Stimulated activated CD4-positive, alpha-beta T cell treated with anti-CD3 and anti-CD28 coated beads, Interleukin-4, amount 100 ng/mL, for 48 hours (primary cell): ENCODE measurements around the gene SWT1.
"Not testable (repeated sequence)": the region's sequence is repeated elsewhere in the genome, so short reads cannot be mapped to it uniquely, and the experiment has no call there.

Experiments
- DNase-seq, 2 donors: peaks; one replicate each; pipeline ENCODE4 v3.0.0-alpha.2; 2020; ENCODE audit warnings: low read depth in 2 of 2

Gene SWT1

DNA sequence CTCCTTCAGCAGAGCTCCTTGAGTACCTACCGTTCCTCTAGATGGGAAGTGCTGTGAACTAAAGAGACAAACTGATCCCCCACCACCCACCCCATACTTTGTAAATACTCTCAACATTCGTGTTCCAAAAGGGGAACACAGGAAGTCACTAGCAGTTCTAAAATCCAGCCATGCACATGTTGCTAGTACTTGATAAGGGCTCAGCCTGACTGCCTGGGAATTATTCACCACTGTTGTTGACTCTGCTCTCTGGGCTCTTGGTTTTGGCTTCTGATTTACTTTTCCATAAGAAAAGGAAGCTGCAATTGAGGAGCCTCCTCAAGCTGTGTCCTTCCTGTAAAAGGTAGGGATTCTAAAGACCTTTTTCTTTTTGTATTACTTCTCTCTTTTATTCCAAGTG lies 92.6 kb downstream of the SWT1 start:
- no peak for DNase-seq

DNA sequence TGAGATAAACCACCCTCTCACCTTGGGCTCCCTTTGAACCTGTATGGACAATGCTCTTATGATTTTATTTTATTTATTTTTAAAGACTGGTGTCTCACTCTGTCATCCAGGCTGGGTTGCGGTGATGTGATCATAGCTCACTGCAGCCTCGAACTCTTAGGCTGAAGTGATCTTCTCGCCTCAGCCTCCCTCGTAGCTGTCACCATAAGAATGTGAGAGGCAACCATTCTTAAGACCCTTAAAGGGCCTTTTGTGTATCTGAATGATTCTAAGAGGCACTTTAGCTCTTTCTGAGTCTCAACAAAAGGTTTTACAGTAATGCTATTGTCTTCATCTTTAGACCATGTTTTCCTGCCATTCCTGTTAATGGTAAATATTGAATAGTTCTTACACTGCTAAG lies 93.1 kb downstream of the SWT1 start:
- no peak for DNase-seq

DNA sequence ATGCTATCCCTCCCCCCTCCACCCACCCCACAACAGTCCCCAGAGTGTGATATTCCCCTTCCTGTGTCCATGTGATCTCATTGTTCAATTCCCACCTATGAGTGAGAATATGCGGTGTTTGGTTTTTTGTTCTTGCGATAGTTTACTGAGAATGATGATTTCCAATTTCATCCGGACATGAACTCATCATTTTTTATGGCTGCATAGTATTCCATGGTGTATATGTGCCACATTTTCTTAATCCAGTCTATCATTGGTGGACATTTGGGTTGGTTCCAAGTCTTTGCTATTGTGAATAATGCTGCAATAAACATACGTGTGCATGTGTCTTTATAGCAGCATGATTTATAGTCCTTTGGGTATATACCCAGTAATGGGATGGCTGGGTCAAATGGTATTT lies 95.0 kb downstream of the SWT1 start:
- DNase-seq: not testable (repeated sequence)

DNA sequence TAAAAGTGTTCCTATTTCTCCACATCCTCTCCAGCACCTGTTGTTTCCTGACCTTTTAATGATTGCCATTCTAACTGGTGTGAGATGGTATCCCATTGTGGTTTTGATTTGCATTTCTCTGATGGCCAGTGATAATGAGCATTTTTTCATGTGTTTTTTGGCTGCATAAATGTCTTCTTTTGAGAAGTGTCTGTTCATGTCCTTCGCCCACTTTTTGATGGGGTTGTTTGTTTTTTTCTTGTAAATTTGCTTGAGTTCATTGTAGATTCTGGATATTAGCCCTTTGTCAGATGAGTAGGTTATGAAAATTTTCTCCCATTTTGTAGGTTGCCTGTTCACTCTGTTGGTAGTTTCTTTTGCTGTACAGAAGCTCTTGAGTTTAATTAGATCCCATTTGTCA lies 95.4 kb downstream of the SWT1 start:
- DNase-seq: not testable (repeated sequence)

DNA sequence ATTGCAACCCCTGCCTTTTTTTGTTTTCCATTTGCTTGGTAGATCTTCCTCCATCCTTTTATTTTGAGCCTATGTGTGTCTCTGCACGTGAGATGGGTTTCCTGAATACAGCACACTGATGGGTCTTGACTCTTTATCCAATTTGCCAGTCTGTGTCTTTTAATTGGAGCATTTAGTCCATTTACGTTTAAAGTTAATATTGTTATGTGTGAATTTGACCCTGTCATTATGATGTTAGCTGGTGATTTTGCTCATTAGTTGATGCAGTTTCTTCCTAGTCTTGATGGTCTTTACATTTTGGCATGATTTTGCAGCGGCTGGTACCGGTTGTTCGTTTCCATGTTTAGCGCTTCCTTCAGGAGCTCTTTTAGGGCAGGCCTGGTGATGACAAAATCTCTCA lies 98.6 kb downstream of the SWT1 start:
- not testable (repeated sequence) for DNase-seq

DNA sequence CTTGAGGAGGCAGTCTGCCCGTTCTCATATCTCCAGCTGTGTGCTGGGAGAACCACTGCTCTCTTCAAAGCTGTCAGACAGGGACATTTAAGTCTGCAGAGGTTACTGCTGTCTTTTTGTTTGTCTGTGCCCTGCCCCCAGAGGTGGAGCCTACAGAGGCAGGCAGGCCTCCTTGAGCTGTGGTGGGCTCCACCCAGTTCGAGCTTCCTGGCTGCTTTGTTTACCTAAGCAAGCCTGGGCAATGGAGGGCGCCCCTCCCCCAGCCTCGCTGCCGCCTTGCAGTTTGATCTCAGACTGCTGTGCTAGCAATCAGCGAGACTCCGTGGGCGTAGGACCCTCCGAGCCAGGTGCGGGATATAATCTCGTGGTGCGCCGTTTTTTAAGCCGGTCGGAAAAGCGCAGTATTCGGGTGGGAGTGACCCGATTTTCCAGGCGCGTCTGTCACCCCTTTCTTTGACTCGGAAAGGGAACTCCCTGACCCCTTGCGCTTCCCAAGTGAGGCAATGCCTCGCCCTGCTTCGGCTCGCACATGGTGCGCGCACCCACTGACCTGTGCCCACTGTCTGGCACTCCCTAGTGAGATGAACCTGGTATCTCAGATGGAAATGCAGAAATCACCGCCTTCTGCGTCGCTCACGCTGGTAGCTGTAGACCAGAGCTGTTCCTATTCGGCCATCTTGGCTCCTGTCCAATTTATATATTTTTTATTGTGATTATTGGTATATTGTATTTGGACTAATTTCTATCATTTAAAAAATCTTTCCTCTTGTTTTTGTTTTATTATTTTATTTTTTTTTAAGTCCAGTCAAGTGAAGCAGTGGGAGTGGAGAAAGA lies 100.4 kb downstream of the SWT1 start:
- DNase-seq: not testable (repeated sequence)

DNA sequence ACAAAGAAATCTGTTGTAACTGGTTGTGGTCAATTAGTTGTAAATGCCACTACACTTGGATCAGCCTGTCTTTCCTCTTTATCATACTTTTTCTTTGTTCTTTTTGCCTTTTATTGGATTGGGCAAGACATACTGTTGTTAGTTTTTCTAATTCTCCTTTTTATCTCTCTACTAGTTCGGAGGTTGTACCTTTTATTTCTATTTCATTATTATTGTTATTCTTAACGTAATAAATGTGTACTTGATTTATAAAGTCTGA lies 100.9 kb downstream of the SWT1 start:
- DNase-seq: no peak

DNA sequence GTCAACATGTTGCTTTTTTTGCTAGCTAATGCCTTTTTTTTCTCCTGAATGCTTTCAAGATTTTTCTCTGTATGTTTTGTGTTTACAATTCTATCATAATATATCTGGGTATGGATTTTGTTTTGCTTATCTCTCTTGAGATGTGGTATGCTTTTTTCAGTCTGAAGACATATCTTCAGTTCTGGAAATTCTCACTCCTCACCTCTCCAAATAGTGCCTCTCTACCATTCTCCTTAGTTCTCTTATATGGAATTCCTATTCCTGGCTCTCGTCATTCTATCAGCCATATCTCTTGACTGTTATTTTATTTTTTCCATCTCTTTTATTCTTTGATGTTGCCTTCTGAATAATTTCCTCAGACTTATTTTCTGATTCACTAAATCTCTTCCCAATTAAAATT lies 101.7 kb downstream of the SWT1 start:
- no peak for DNase-seq

DNA sequence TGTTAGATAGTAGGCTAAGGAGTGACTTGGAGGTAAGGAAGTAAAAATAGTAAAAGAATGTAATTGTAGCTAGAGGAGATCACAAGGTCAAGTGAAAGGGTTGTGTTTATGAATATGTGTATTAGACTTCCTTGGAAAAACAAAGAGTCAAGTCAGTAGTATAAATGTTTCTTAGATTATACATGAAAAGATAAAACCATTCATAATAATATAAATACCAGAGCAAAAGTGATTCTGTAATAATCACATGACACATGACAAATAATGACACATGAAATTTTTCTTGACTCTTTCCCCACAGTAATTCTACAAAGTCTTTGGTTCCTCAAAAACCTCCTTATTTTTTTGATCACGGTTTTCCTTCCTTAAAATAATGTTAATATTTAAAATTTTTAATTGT lies 103.6 kb downstream of the SWT1 start:
- DNase-seq: no peak

DNA sequence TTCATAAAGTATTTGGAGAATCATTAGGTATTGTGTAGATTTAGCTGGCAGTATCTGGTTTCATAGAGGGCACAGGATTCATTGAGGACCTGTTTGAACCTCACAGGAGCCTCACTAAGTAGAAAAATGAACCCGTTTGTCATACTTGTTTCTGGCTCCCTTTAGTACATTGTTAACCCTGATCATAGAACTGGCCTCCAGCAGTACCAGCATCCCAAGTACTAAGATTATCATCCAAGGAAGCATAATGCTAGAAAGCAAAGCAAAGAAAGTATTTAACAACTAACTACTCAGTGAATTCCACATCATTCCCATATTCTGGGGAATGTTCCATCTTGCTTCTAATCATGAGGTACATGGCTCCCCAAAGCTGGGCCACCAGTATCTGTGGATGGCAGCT lies 105.2 kb downstream of the SWT1 start:
- DNase-seq: no peak

DNA sequence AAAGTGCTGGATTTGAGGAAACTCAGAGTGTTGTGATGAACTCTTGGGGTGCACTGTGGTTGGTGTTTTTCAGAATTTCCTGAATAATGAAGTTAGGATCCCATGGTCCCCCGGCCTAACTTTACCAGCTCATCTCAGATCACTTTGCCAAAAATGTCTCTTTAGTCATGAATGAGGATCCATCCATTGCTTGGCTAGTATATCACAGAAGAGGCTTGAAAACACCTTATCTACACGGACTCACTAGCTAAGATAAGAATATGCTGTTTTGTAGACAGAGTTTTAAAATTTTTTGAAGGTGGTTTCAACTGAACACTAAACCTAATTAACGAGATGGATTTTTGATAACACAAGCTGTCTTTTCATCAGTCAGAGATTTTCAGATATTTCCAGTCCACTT lies 106.3 kb downstream of the SWT1 start:
- DNase-seq: no peak

DNA sequence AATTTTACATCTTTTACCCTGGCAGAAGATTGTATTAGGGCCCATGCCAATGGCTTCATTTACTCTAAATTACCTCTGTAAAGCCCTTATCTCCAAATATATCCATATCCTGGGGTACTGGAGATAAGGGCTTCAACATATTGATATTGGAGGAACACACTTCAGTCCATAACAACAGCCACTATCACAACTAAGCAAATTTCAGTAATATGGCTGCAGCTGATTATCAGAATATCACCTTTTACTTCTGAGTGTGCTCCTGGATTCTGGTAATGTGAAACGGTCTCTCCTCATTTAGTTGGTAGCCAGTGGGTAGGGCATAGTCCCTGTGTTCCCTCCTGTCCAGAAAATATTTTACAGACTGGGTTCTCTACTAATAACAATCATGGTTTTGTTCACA lies 106.8 kb downstream of the SWT1 start:
- DNase-seq: no peak

DNA sequence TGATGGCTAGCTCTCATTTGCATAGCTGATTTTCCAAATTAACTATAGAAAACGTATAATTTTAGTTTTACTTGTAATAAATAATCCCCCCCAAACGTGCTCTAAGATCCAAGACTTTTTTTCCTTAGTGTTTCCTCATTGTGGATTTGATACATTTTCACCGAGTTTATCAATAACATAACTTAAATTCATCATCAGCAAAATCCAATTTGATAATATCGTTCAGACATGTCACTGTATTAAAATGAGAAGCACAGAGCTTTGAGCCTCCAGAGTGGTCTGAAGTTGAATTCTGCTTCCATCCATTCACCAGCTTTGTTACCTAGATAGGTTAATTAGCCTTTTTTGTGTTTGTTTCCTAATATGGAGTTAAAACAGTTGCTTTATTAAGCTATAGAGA lies 108.3 kb downstream of the SWT1 start:
- DNase-seq: no peak

DNA sequence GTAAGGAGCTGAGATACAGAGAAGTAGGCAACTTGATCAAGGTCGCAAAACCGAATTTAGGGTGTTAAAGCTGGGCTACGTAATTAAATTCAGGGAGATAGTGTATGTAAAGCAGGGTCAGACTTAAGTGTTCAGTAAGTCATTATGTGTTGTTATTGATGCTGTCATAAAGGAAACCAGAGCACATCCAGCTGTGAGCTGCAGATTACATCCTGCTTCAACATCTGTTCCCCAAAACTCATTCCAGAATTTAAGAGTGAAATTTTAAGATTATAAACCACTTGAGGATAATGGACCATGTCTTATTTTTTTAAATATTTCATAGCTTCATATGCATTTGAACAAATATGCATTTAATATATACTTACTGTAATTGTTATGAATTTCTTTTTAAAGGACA lies 110.3 kb downstream of the SWT1 start:
- no peak for DNase-seq

DNA sequence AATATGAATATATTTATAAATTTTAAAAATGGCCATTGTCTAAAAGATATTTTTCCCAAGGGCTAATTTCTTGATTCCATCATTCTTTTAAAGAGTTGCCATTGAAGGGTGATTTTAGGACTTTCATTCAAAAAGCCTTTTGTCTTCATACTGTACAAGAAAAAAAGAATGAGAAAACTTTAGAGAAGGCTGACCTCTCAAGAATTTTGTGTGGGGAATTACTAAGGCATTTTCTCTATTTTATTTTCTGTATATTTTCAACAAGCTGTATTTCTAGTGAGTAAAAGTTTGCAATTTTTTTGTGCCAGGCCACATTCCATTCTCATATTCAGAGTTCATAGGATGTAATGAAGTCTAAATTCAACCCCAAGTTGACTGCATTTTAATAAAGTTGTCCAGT lies 110.7 kb downstream of the SWT1 start:
- DNase-seq: no peak

DNA sequence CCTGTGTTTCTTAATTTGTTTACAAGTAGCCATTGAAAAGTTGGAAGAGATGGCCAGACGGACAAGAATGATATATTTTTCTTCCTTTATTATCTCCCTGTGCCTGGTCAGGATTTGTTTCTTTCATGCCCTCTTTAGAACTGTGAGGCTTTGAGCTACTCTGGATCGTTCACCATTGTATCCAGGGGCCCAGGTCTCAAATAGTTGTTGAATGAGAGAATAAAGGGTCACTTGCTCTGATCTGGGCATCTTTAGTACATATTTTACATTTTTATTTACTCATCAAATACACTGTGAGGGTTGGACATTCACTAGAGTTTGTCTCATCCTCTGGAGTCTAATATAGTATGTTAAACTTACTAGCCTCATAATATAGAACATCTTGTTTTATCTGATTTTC lies 111.4 kb downstream of the SWT1 start:
- no peak for DNase-seq

DNA sequence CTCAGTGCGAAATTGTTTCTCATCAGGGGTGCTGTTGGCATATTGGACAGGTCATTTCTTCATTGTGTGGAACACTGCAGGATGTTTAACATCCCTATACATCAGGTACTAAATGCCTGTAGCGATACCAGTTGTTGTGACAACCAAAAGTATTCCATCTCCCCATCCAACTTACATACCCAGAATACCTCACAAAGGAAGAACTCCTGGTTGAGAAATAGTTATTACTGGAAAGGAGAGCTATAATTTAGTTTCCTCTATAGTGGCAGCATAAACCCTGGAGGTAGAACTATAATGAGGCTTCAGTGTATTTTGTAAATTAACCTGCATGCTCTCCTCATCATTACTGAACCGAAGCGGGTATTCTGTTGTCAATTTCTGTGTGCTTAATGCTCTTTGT lies 115.0 kb downstream of the SWT1 start:
- DNase-seq: no peak

DNA sequence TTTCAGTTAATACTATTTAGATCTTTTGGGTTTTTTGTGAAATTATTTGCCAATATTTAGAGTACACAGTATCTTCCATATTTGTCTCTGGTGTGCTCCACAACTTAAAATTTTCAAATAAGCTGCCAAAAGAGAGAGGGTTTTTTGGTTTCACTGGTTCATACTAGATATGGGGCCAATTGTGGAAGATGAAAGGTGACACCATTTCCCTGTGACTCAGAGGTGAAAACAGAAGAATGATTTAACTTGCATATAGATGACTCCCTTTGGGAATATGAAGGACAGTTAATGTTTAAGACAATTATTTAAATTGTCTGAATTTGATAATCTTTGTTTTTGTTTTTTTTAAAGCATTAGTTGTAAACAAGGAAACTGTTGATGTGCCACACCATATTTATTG lies 122.6 kb downstream of the SWT1 start:
- DNase-seq: no peak

DNA sequence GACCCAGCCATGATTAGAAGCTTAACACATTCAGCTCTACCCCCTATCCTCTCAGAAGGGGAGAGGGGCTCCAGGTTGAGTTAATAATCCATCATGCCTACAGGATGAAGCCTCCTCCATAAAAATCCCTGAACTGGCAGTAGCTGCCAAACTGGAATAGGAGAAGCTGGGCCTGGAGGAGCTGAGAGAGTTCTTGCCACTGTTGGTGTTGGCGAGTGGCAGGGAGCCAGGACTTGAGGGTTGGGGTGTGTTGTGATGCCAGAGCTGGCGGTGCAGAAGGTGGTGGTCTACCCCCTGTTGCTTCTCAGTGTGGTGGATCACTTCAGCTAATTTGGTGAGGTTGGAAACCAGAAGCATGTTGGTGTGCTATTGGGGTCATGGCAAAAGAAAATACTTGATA lies 123.6 kb downstream of the SWT1 start:
- DNase-seq: no peak

DNA sequence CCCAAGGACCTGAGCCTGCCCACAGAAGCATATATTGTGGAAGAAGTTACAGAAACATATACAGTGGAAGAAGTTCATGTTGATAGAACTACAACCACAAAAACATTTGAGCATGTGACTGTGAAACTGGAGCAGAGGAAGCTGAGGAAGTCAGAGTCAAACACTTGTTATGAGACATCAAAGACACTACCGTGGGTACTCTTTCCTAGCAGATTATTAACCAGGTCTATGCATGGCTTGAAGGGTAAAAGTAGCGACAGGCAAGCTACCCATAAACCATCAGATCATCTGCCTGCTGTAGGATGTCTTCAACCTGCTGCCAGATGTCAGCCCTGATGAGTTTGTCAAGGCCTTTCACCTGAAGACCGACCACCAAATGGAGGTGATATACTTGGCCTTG lies 124.3 kb downstream of the SWT1 start:
- no peak for DNase-seq

DNA sequence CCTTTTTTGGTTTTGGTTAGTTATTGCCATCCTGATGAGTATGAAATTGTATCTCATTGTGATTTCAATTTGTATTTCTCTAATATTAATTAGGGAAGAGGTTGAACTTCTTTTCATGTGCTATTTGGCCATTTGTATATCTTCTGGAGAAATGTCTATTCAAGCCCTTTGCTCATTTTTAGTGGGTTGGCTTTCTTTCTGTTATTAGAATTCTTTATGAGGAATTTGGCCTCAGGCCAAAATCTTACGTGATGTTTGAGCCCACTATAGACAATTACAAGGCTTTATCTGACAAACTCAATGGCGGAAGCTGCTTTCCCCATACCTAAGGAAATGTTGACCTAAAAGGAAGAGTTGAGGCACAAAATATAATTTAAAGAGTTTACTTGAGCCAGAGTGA lies 127.1 kb downstream of the SWT1 start:
- no peak for DNase-seq

DNA sequence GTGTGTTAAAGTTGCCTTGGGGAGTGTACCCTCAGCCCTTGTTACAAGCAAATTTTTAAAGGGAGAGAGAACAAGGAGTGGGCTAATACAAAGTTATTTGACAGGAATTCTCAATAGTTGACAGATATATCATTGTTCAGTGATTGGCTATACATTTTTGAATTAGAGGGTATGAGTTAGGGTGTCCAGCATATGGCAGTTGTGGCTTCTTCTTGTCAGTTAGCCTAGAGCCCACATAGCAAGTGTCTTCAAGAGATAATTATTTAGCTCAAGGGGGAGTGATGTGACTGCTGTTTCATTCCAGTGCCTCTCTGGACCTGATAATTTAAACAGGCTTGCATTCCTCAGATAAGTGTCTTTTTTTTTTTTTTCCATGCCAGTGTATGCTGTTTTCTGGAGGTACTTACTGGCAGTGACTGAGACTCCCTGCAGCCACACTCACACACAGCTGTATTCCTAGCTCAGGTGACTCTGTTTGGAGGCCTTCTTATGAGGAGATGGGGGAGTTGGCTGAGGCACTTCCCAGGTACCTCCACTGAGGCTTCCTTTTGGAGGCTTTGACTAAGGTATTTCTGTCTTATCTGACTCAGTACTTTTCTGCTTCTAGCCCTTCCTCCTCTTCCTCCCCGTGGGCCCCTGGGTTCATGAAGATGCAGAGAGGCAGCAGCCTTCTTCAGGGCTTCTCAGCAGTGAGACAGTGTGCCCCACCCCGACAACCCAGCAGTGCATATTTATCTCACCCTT lies 127.7 kb downstream of the SWT1 start:
- DNase-seq: no peak

DNA sequence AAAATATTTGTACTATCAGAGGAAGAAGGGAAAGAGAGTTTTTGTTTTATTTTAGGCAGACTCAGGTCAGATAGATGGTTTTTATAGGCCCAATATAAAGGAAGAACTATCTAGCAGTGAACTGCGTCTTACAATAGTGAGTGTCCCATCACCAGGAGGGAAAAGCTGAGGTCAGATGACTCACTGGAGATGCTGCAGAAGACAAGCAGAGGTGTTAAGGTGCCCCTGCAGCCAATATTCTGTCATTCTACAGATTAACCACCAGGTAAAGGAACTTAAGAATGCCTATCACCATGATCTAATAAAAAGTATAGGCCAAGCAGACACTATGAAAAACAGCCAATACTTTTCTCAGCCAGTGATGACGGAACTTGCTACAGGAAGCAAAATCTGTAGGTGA lies 130.5 kb downstream of the SWT1 start:
- DNase-seq: no peak

DNA sequence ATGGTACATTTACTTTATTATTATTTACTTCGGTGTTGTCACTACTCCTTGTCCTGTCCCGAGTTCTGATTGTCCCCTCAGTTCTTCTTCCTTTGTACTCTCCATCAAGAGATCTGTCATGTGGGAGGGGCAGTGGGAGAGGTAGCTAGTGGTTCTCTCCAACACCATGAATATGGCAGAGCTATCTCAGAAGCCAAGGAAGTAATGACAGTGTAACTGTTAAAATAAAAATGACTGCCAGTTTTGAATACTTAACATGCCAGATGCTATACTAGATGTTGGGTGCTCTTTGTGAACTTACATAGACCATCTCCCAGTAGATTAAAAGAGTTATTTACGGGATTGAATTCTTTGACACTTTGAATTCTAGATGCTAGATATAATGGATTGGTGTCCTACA lies 131.5 kb downstream of the SWT1 start:
- DNase-seq: no peak
